Activated T-helper 2 cell treated with anti-CD3 and anti-CD28 coated beads, Interferon-gamma antibody, Interleukin-2, Interleukin-4, amounts not matched to agents 10 μg/mL and 5 μg/mL and 100 μg/mL, durations not matched to agents 14 hours and 24 hours and 36 hours (primary cell): Measurements from ENCODE around the gene SLC35G2. TPM values are rescaled to one million over a fixed set of nuclear protein-coding genes. Genes with fewer than 3 reads are reported as not detected.

Experiments
- DNase-seq: peaks from one replicate; pipeline ENCODE4 v3.0.0; 2021; ENCODE audit warnings: low spot score
- H3K27ac Mint-ChIP-seq: one replicate; pipeline ENCODE4 v1.8.0; 2021; ENCODE audit warnings: mixed read lengths
- H3K27me3 Mint-ChIP-seq: one replicate; pipeline ENCODE4 v1.8.0; 2021; ENCODE audit warnings: low read depth, mixed read lengths
- H3K36me3 Mint-ChIP-seq: one replicate; pipeline ENCODE4 v1.8.0; 2021; ENCODE audit warnings: low read depth, mixed read lengths
- H3K4me1 Mint-ChIP-seq: one replicate; pipeline ENCODE4 v1.8.0; 2021; ENCODE audit warnings: low read depth, mixed read lengths
- H3K4me3 Mint-ChIP-seq: one replicate; pipeline ENCODE4 v1.8.0; 2021; ENCODE audit warnings: low read depth, mild to moderate bottlenecking, moderate library complexity, mixed read lengths
- H3K9me3 Mint-ChIP-seq: one replicate; pipeline ENCODE4 v1.8.0; 2021; ENCODE audit warnings: mixed read lengths
- intact Hi-C: fragments of 100-400 bp; cut with micrococcal nuclease; formaldehyde crosslinking; loops from one replicate; pipeline ENCODE4 v1.15.1; 2023
- total RNA-seq: library from RNA; stranded (reverse); gene quantifications from 2 replicates; pipeline ENCODE4 v1.2.3, GENCODE V29; 2022

SLC35G2 gene
- total RNA-seq, 1 donor from 2014 or later, result 7.7 TPM

- Mint-ChIP-seq H3K9me3 (no peaks in the 10 kb centered on the region), H3K36me3 (no peaks in the 10 kb centered on the region), H3K4me3 (no peak overlapping the region), H3K27ac (no peak overlapping the region), H3K27me3 (peaks cover 9% of the 10 kb centered on the region), H3K4me1 (peaks cover 6% of the 10 kb centered on the region)
- no peak for DNase-seq
- intact Hi-C loops, result no loop called here
These were observed 14.1 kb upstream of the SLC35G2 start for GRCh38 chr3:136804813-136805212.

- Mint-ChIP-seq H3K4me1 (peaks cover 6% of the 10 kb centered on the region), H3K27me3 (peaks cover 7% of the 10 kb centered on the region), H3K4me3 (no peak overlapping the region), H3K9me3 (no peaks in the 10 kb centered on the region), H3K36me3 (no peaks in the 10 kb centered on the region), H3K27ac (no peak overlapping the region)
- DNase-seq, result no peak
- intact Hi-C loops, result no loop called here
These were observed 13.1 kb upstream of the SLC35G2 start for GRCh38 chr3:136805795-136806194.

- Mint-ChIP-seq H3K27ac (no peak overlapping the region), H3K4me3 (no peak overlapping the region), H3K36me3 (no peaks in the 10 kb centered on the region), H3K9me3 (no peaks in the 10 kb centered on the region), H3K4me1 (no peaks in the 10 kb centered on the region), H3K27me3 (peaks cover 6% of the 10 kb centered on the region)
- no peak for DNase-seq
- intact Hi-C loops, result loop anchor here (10.0 kb wide), 1 partner anchor 737 kb away; no protein-coding TSS in a partner anchor
These were observed 7.2 kb upstream of the SLC35G2 start for GRCh38 chr3:136811701-136812100.

GRCh38 chr3:136817448-136817847 is 1.5 kb upstream of the SLC35G2 start:
- Mint-ChIP-seq H3K36me3 (peaks cover 3% of the 10 kb centered on the region), H3K27me3 (peaks cover 25% of the 10 kb centered on the region), H3K27ac (no peak overlapping the region), H3K4me1 (peaks cover 23% of the 10 kb centered on the region), H3K4me3 (no peak overlapping the region), H3K9me3 (peaks cover under 1% of the 10 kb centered on the region)
- intact Hi-C loops, result loop anchor here (10.0 kb wide), 1 partner anchor 743 kb away; no protein-coding TSS in a partner anchor
- DNase-seq, result no peak

- H3K27me3 Mint-ChIP-seq, result peaks cover 33% of the 10 kb centered on the region
- H3K4me3 Mint-ChIP-seq, result peak overlapping the region; percentile 85
- H3K9me3 Mint-ChIP-seq, result peaks cover 8% of the 10 kb centered on the region
- intact Hi-C loops, result loop anchor here (1.0 to 10.0 kb wide), 7 partner anchors 21 to 743 kb away; partner anchors contain the start of genes MSL2, NCK1, PCCB and STAG1
- H3K4me1 Mint-ChIP-seq, result peaks cover 23% of the 10 kb centered on the region
- H3K27ac Mint-ChIP-seq, result peak overlapping the region; percentile 83
- DNase-seq, result peak; percentile 13
- H3K36me3 Mint-ChIP-seq, result peaks cover 3% of the 10 kb centered on the region
These were observed 646 bp upstream of the SLC35G2 start for GRCh38 chr3:136818191-136818768.

GRCh38 chr3:136819392-136819730 is 435 bp downstream of the SLC35G2 start:
- H3K27me3 Mint-ChIP-seq, result peaks cover 31% of the 10 kb centered on the region
- DNase-seq, result no peak
- H3K27ac Mint-ChIP-seq, result peak overlapping the region; percentile 83
- H3K4me1 Mint-ChIP-seq, result peaks cover 23% of the 10 kb centered on the region
- H3K36me3 Mint-ChIP-seq, result peaks cover 5% of the 10 kb centered on the region
- H3K4me3 Mint-ChIP-seq, result peak overlapping the region; percentile 82
- intact Hi-C loops, result loop anchor here (2.0 to 10.0 kb wide), 2 partner anchors 569 to 745 kb away; partner anchors contain the start of gene PCCB
- peaks cover 16% of the 10 kb centered on the region for H3K9me3 Mint-ChIP-seq

- intact Hi-C loops, result loop anchor here (2.0 to 10.0 kb wide), 2 partner anchors 569 to 745 kb away; partner anchors contain the start of gene PCCB
- Mint-ChIP-seq H3K27ac (peak overlapping the region; percentile 83), H3K4me1 (peaks cover 23% of the 10 kb centered on the region), H3K36me3 (peaks cover 6% of the 10 kb centered on the region), H3K9me3 (peaks cover 17% of the 10 kb centered on the region), H3K4me3 (peak overlapping the region; percentile 82), H3K27me3 (peaks cover 31% of the 10 kb centered on the region)
- peak; percentile 20 for DNase-seq
These were observed 1.1 kb downstream of the SLC35G2 start for GRCh38 chr3:136819731-136820679.

- Mint-ChIP-seq H3K27me3 (peaks cover 7% of the 10 kb centered on the region), H3K4me3 (no peak overlapping the region), H3K9me3 (peaks cover 12% of the 10 kb centered on the region), H3K4me1 (peaks cover 12% of the 10 kb centered on the region), H3K36me3 (peaks cover 3% of the 10 kb centered on the region), H3K27ac (no peak overlapping the region)
- intact Hi-C loops, result no loop called here
- DNase-seq, result no peak
These were observed 12.5 kb downstream of the SLC35G2 start for GRCh38 chr3:136831461-136831860.

GRCh38 chr3:136835089-136835812 is 16.3 kb downstream of the SLC35G2 start:
- intact Hi-C loops, result no loop called here
- Mint-ChIP-seq H3K27me3 (peaks cover 4% of the 10 kb centered on the region), H3K27ac (no peak overlapping the region), H3K36me3 (peaks cover 10% of the 10 kb centered on the region), H3K4me3 (no peak overlapping the region), H3K9me3 (no peaks in the 10 kb centered on the region), H3K4me1 (peaks cover 33% of the 10 kb centered on the region)
- no peak for DNase-seq

GRCh38 chr3:136835813-136836510 is 17.0 kb downstream of the SLC35G2 start:
- intact Hi-C loops, result no loop called here

GRCh38 chr3:136836511-136837156 is 17.7 kb downstream of the SLC35G2 start:
- no peak for DNase-seq
- Mint-ChIP-seq H3K4me3 (no peak overlapping the region), H3K9me3 (no peaks in the 10 kb centered on the region), H3K27me3 (no peaks in the 10 kb centered on the region), H3K36me3 (peaks cover 10% of the 10 kb centered on the region), H3K27ac (no peak overlapping the region), H3K4me1 (peaks cover 36% of the 10 kb centered on the region)
- intact Hi-C loops, result no loop called here

More at GRCh38 chr3:136835813-136836510, 17.0 kb downstream of the SLC35G2 start:
- Mint-ChIP-seq H3K27me3 (peaks cover 1% of the 10 kb centered on the region), H3K4me3 (no peak overlapping the region), H3K27ac (no peak overlapping the region), H3K4me1 (peaks cover 36% of the 10 kb centered on the region), H3K9me3 (no peaks in the 10 kb centered on the region), H3K36me3 (peaks cover 10% of the 10 kb centered on the region)
- no peak for DNase-seq
